Activated CD4-positive, CD25-positive, alpha-beta regulatory T cell treated with anti-CD3 and anti-CD28 coated beads, Interleukin-2, amount 50 U/mL, for 72 hours (primary cell): Measurements from ENCODE around the gene RRP8.

Experiments used
- DNase-seq: peaks from one replicate; pipeline ENCODE4 v3.0.0; 2021

RRP8 gene

DNA sequence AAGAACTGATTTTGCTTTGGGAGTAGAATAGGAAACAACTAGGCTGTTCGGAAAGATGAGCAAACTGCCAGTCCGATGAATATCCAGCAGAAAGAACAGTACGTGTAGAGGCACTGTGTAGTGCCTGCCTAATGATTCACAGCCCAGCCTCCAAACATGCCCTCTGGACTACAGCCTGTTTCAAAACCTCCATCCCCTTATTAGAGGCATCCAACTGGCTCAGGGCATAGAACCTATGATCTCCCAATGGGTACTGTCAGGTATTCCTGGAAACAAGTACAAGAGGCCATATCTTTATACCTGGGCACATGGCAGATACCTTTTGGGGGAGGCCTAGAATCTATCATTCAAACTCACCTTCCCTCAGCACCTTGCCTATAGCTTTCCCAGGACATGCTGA is 4.9 kb downstream of the RRP8 start:
- DNase-seq, result no peak

DNA sequence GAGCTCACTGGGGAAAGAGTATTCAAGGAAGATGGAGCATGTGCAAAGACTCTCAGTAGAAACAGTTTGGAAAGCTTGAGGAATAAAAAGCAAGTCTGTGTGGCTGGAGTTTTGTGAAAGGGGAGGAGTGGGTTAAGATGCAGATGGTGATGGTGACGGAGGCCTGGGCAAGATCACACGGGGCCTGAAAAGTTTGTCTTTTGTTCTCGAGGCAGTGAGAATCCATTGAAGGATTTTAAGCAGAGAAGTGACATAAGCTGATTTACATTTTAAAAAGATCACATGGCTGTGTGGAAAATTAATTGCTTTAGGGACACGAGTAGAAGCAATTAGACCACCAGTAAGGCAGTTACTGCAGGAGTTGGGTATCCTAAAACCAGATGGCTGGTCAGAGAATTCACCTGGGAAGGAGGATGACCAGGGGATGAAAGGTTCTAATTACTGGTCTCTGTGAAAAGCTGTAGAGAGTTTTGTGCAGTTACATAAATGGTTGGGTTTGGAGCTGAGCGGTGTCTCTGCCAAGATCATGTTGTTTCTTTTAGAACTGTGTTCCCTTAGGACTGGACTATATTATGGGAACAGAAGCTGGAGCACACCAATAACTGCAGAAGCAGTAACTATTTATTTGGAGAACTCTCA is 7.1 kb downstream of the RRP8 start:
- no peak for DNase-seq

GRCh38 chr11:6594142-6594768 is 9.2 kb downstream of the RRP8 start:
- no peak for DNase-seq

DNA sequence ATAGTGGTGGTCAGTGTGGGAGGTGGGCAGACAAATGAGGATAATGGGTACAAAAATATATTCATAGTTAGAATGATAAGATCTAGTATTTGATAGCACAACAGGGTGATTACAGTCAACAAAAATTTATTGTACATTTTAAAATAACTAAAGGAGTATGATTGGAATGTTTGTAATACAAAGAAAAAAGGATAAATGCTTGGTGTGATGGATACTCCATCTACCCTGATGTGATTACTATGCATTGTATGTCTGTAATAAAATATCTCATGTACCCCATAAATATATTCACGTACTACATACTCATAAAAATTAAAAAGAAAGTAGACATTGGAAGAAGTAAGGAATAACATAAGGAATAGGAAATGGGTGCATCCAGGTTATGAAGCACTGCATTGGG is 15.4 kb downstream of the RRP8 start:
- no peak for DNase-seq

DNA sequence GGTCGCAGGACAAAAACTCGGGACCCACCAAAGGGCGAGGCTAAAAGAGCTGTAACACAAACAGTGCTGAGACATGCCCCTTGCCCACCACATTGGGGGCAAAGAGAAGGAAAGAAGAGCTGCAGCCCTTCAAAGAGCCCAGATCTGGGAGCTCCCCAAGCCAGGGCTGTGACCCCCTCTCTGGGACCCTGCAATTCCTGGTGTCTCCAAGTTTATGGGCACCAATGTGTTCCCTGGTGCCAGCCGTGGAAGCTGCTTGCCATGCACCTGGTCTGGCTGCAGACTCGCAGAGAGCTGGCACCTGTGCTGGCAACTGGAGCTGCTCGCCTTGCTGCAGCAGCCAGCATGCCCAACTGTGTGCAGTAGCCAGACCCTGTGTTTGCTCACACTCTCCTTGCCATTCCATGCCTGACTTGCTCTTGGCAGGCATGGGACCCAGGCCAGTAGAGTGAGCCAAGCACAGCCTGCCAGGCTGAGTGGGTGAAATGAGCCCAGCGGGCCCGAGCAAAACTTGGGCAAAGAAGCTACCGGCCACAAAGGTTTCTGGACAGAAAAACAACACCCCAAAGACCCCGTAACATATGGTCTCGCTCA is 16.0 kb downstream of the RRP8 start:
- DNase-seq, result no peak

- DNase-seq, result no peak
These were observed 16.7 kb downstream of the RRP8 start for GRCh38 chr11:6586434-6587359.

DNA sequence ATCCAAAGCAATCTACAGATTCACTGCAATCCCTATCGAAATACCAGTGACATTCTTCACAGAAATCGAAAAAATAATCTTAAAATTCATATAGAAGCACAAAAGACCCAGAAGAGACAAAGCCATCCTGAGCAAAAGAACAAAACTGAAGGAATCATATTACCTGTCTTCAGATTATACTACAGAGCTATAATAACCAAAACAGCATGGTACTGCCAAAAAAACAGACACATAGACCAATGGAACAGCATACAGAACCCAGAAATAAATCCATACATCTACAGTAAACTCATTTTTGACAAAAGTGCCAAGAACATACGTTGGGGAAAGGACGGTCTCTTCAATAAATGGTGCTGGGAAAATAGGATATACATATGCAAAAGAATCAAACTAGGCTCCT is 18.9 kb downstream of the RRP8 start:
- no peak for DNase-seq

- no peak for DNase-seq
These were observed 19.8 kb downstream of the RRP8 start for GRCh38 chr11:6583584-6583983.

- DNase-seq, result no peak
These were observed 23.7 kb downstream of the RRP8 start for GRCh38 chr11:6579681-6580080.

- no peak for DNase-seq
These were observed 25.3 kb downstream of the RRP8 start for GRCh38 chr11:6578134-6578533.

DNA sequence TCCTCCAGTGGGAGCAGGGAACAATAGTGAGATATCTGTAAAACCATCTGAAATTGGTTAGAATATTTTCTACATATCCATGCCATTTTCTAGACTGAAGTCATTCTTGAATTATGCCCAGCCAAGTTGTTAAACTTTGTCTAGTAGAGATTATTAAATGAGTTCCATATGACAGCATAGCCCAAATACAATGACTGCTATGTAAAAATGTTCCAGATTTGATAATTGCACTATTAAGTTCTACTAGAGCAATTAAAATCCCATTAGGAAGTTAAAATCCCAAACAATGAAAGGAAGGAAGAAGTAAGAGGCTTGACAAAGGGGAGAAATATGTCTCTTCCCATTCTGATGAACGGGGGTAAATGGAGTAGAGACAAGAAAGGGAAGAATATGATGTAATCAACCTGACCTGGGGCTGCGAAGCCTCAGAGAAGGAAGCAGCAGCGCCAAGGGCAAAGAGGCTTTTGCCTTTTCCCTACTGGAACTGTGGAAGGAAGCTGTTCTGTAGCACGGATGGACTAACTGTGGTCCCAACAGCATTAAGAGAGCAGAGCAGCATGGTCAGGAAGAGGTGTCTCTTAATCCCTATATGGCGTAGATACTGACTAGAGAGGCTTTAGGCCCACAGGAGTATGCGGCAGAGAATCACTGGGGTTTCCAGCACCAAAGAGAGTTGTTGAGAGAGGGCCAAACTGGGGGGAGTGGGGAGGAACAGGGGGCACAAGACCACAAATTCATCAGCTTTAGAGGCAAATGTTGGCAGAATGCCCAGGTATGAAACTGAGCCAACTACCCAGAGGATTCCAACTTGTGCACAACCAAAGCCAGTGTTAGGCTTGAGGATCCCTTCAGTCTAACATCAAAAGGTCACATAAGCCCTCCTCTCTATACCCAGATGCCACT is 26.7 kb downstream of the RRP8 start:
- DNase-seq, result no peak

DNA sequence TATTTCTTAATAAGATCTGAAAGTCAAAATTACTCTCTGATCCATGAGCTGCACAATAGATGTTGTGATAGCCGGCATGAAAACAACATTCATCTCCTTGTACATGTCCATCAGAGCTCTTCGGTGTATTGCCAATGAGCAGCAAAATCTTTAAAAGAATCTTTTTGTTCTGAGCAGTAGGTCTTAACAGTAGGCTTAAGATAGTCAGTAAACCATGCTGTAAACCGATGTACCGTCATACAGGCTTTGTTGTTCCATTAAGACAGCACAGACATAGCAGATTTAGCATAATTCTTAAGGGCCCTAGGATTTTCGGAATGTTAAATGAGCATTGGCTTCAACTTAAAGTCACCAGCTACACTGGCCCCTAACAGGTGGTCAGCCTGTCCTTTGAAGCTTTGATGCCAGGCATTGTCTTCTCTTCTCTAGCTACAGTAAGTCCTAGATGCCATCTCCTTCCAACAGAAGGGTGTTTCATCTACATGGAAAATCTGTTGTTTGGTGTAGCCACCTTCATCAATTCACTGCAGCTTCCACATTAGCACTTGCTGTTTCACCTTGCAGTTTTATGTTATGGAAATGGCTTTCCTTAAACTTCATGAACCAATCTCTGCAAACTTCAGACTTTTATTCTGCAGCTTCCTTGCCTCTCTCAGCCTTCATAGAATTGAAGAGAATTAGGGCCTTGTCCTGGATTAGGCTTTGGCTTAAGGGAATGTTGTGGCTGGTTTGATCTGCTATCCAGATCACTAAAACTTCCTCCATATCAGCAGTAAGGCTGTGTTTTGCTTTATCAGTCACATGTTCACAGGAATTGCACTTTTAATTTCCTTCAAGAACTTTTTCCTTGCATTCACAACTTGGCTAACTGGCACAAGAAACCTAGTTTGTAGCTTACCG is 28.4 kb downstream of the RRP8 start:
- no peak for DNase-seq

- no peak for DNase-seq
These were observed 31.2 kb downstream of the RRP8 start for GRCh38 chr11:6572215-6572614.

DNA sequence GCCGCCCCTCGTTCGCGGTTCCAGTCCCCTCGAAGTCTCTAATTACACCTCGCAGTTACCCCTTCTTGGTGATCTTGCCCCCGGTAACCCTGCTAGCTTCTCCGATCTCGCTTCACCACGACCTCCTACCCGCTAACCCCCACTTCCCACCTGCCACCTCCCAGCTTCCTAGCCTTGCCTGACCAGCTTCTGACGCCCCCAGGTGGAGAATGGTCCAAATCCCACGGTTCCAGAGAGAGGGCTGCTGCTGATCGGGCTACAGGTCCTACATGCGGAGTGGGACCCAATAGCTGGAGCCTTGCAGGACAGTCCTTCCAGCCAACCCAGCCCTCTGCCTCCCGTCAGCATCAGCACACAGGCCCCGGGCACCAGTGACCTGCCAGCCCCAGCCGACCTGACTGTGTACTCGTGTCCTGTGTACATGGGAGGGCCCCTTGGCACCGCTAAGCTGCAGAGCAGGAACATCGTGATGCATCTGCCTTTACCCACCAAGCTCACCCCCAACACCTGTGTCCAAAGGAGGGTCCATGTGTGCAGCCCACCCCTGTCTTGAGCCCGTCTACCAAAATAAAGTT is 31.9 kb downstream of the RRP8 start:
- no peak for DNase-seq

DNA sequence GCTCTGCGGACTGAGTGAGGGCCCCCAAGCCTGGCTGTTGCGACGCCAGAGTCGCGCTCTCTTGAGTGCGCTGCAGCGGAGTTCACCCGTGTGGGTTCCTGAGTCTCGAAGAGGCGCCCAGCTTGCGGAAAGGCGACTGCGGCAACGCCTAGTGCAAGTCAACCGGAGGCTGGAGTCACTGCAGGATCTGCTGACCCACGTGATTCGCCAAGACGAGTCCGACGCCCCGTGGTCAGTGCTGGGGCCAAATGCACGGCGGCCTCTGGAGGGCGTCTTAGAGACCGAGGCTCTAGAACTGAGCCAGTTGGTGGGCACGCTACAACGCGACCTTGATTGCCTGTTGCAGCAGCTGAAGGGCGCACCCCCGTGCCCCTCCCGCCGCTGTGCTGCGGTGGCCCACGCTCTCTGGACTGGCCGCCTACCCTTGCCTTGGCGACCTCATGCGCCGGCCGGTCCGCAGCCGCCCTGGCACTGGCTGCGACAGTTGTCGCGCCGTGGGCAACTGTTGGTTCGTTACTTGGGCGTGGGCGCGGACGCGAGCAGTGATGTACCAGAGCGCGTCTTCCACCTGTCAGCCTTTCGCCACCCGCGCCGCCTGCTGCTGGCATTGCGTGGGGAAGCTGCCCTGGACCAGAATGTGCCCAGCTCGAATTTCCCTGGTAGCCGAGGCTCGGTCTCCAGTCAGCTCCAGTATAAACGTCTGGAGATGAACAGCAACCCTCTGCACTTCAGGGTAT is 32.6 kb downstream of the RRP8 start:
- no peak for DNase-seq

DNA sequence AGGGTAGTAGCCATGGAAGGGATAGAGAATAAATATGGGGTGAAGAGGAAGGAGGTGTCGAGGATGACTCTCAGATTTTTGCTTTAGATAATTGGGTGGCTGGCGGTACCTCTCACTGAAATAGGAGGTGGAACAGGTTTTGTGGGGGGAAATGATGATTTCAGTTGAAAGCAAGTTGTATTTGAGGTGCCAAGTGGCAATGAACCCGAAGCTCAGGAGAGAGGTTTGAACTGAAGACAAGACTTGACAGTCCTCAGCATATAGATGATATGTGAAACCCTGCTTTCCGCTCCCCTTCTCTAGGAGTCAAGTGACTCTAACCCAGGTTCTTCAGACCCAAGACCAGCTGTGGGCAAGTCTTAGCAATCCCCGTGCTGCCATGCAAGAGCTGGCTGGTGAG is 33.7 kb downstream of the RRP8 start:
- DNase-seq, result no peak

GRCh38 chr11:6568191-6568918 is 35.1 kb downstream of the RRP8 start:
- DNase-seq, result no peak

DNA sequence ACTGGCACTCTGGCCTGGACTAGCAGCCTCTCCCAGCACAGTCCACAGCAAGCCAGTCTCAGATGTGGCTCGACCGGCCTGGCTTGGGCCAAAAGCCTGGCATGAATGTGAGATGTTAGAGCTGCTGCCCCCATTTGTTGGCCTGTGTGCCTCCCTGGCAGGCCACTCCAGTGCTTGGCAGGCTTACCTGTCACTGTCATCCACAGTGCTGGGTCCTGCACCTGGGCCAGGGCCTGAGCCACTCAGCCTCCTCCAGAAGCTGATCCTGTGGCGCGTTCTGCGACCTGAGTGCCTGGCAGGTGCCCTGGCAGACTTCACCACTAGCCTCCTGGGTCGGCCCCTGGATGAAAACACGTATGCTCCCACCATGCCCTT is 36.1 kb downstream of the RRP8 start:
- no peak for DNase-seq

GRCh38 chr11:6566704-6567370 is 36.6 kb downstream of the RRP8 start:
- no peak for DNase-seq
